Calu3 (cell line): Measurements from ENCODE around the gene OR1F1. TPM values are rescaled to one million over a fixed set of nuclear protein-coding genes. Genes with fewer than 3 reads are reported as not detected.

Experiments used
- BruUV-seq: library from RNA; stranded (reverse); fragments of 400-500 nt; replicated peaks from 2 replicates; lab custom pipeline; 2021; lab: Mats Ljungman, UMichigan
- CTCF ChIA-PET: fragments of 300-600 bp; sonication (Branson Sonifier 250); formaldehyde crosslinking; loops from one replicate; lab custom pipeline; 2022; ENCODE audit warnings: antibody characterized with exemption; lab: Charles Lee
- DNase-seq: peaks from one replicate; pipeline ENCODE4 v3.0.0; 2022
- H3K27ac Mint-ChIP-seq: one replicate; pipeline ENCODE4 v1.8.0; 2022; ENCODE audit warnings: mixed read lengths; ENCODE audit not compliant: unreplicated experiment
- H3K27me3 Mint-ChIP-seq: one replicate; pipeline ENCODE4 v1.8.0; 2022; ENCODE audit warnings: mixed read lengths; ENCODE audit not compliant: unreplicated experiment
- H3K36me3 Mint-ChIP-seq: one replicate; pipeline ENCODE4 v1.8.0; 2022; ENCODE audit warnings: mild to moderate bottlenecking, moderate library complexity, mixed read lengths; ENCODE audit not compliant: insufficient read depth, unreplicated experiment
- H3K4me1 Mint-ChIP-seq: one replicate; pipeline ENCODE4 v1.8.0; 2022; ENCODE audit warnings: mild to moderate bottlenecking, low read depth, mixed read lengths; ENCODE audit not compliant: unreplicated experiment
- H3K4me3 Mint-ChIP-seq: one replicate; pipeline ENCODE4 v1.8.0; 2022; ENCODE audit warnings: mild to moderate bottlenecking, low read depth, moderate library complexity, mixed read lengths; ENCODE audit not compliant: unreplicated experiment
- H3K9me3 Mint-ChIP-seq: one replicate; pipeline ENCODE4 v1.8.0; 2022; ENCODE audit warnings: low read depth, mixed read lengths; ENCODE audit not compliant: unreplicated experiment
- CTCF ChIP-seq: fragments of 200-600 bp; IDR thresholded peaks from one replicate; pipeline ENCODE4 v1.8.0; 2022; ENCODE audit warnings: antibody characterized with exemption; ENCODE audit not compliant: unreplicated experiment
- intact Hi-C: fragments of 100-400 bp; cut with micrococcal nuclease; formaldehyde crosslinking; loops from one replicate; pipeline ENCODE4 v1.10.0; 2022; ENCODE audit not compliant: unreplicated experiment
- total RNA-seq: library from RNA; stranded (reverse); gene quantifications from 2 replicates; pipeline ENCODE4 v1.2.3, GENCODE V29; 2022

OR1F1 gene
- total RNA-seq, 1 experiment from 2014 or later = 0.40 TPM

- TSS peak; percentile 97 for BruUV-seq
- Mint-ChIP-seq H3K9me3 (no peaks in the 10 kb centered on the region), H3K27ac (peak overlapping the region; percentile 77), H3K27me3 (no peaks in the 10 kb centered on the region), H3K36me3 (peaks cover 57% of the 10 kb centered on the region), H3K4me3 (peak overlapping the region; percentile 84), H3K4me1 (peaks cover 25% of the 10 kb centered on the region)
- intact Hi-C loops = no loop called here
- no peak for TF ChIP-seq CTCF
- DNase-seq = peak; percentile 93
- CTCF ChIA-PET = interaction anchor here (0.8 to 2.5 kb wide), 7 partner anchors 8 to 126 kb away, joined by 3 to 23 read pairs (median 7); partner anchors contain the start of genes OR1F1 and ZNF213
Measured at GRCh38 chr16:3157229-3158025, 30.6 kb upstream of the OR1F1 start.

- H3K9me3 Mint-ChIP-seq = no peaks in the 10 kb centered on the region
- no TSS peak for BruUV-seq
- H3K4me3 Mint-ChIP-seq = peak overlapping the region; percentile 84
- CTCF ChIA-PET = interaction anchor here (0.5 to 2.5 kb wide), 16 partner anchors 8 to 1211 kb away, joined by 3 to 23 read pairs (median 4); partner anchors contain the start of genes OR1F1 and ZNF213
- no peak for TF ChIP-seq CTCF
- no peaks in the 10 kb centered on the region for H3K27me3 Mint-ChIP-seq
- peak overlapping the region; percentile 77 for H3K27ac Mint-ChIP-seq
- peak; percentile 45 for DNase-seq
- intact Hi-C loops = no loop called here
- H3K36me3 Mint-ChIP-seq = peaks cover 50% of the 10 kb centered on the region
- H3K4me1 Mint-ChIP-seq = peaks cover 19% of the 10 kb centered on the region
Measured at GRCh38 chr16:3158026-3158509, 29.9 kb upstream of the OR1F1 start.

GRCh38 chr16:3158510-3159314 is 29.3 kb upstream of the OR1F1 start:
- BruUV-seq = TSS peak; percentile 70
- H3K27me3 Mint-ChIP-seq = no peaks in the 10 kb centered on the region
- CTCF ChIA-PET = interaction anchor here (0.5 to 2.5 kb wide), 16 partner anchors 9 to 1210 kb away, joined by 3 to 23 read pairs (median 4); partner anchors contain the start of genes OR1F1 and ZNF213

More at GRCh38 chr16:3158510-3159314, 29.3 kb upstream of the OR1F1 start:
- H3K27ac Mint-ChIP-seq = peak overlapping the region; percentile 77
- no peaks in the 10 kb centered on the region for H3K9me3 Mint-ChIP-seq
- peaks cover 18% of the 10 kb centered on the region for H3K4me1 Mint-ChIP-seq
- peaks cover 50% of the 10 kb centered on the region for H3K36me3 Mint-ChIP-seq
- intact Hi-C loops = no loop called here
- peak; percentile 98 for DNase-seq
- peak overlapping the region; percentile 84 for H3K4me3 Mint-ChIP-seq
- TF ChIP-seq CTCF = no peak
